Measurements from ENCODE around the gene PIK3C2A.
"Not testable (repeated sequence)": the region's sequence is repeated elsewhere in the genome, so short reads cannot be mapped to it uniquely, and the experiment has no call there.

DNA sequence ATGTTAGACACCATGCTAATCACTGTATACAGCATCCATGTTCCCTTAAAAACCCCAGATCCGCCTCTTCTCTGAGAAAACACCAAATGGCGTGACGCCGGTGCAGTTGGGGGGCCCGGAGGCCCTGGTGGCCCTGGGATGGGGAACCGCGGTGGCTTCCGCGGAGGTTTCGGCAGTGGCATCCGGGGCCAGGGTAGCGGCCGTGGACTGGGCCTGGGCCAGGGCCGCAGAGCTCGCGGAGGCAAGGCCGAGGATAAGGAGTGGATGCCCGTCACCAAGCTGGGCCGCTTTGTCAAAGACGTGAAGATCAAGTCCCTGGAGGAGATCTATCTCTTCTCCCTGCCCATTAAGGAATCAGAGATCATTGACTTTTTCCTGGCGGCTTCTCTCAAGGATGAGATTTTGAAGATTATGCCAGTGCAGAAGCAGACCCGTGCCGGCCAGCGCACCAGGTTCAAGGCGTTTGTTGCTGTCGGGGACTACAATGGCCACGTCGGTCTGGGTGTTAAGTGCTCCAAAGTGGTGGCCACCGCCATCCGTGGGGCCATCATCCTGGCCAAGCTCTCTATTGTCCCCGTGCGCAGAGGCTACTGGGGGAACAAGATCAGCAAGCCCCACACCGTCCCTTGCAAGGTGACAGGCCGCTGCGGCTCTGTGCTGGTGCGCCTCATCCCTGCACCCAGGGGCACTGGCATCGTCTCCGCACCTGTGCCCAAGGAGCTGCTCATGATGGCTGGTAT, 20.6 kb upstream of the PIK3C2A start:
- TF ChIP-seq, protein P1, sequence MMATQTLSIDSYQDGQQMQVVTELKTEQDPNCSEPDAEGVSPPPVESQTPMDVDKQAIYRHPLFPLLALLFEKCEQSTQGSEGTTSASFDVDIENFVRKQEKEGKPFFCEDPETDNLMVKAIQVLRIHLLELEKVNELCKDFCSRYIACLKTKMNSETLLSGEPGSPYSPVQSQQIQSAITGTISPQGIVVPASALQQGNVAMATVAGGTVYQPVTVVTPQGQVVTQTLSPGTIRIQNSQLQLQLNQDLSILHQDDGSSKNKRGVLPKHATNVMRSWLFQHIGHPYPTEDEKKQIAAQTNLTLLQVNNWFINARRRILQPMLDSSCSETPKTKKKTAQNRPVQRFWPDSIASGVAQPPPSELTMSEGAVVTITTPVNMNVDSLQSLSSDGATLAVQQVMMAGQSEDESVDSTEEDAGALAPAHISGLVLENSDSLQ (IDR thresholded peaks at IDR 0.05) = not testable (repeated sequence)
- TF ChIP-seq NFRKB (IDR thresholded peaks at IDR 0.05); TARDBP (IDR thresholded peaks at IDR 0.05); SUZ12 (IDR thresholded peaks at IDR 0.05); BHLHE40 (IDR thresholded peaks at IDR 0.05; ENCODE audit: borderline replicate concordance); HDGF (IDR thresholded peaks at IDR 0.05; ENCODE audit: borderline replicate concordance); SP1 (IDR thresholded peaks at IDR 0.05); ELF4 (IDR thresholded peaks at IDR 0.05); FOXM1 (IDR thresholded peaks at IDR 0.05; ENCODE audit: borderline replicate concordance); ARNT (IDR thresholded peaks at IDR 0.05); CTBP1 (IDR thresholded peaks at IDR 0.05; ENCODE audit: borderline replicate concordance); FOXA1 (IDR thresholded peaks at IDR 0.05); ZNF384 (IDR thresholded peaks at IDR 0.05); FOXK2 (IDR thresholded peaks at IDR 0.05): not testable (repeated sequence)

All from HEK293T (cell line).